Measurements from ENCODE around the gene PRKD2. TPM values are rescaled to one million over a fixed set of nuclear protein-coding genes. Genes with fewer than 3 reads are reported as not detected.

The PRKD2 gene
- total RNA-seq, 1 experiment from 2014 or later = 98.3 TPM

- no peak for DNase-seq
- TF ChIP-seq CTCF (IDR thresholded peaks at IDR 0.05; ENCODE audit: unreplicated experiment) = no peak
- BruUV-seq (replicated peaks) = no TSS peak
- H3K27me3 Mint-ChIP-seq (ENCODE audit: unreplicated experiment) = no peaks in the 10 kb centered on the region
- CTCF ChIA-PET = interaction anchor here (0.8 to 1.0 kb wide), 4 partner anchors 10 to 111 kb away, joined by 3 to 6 read pairs (median 4); no protein-coding TSS in a partner anchor
- intact Hi-C loops (cut with micrococcal nuclease; ENCODE audit: unreplicated experiment) = no loop called here
- H3K4me3 Mint-ChIP-seq (ENCODE audit: low read depth, unreplicated experiment) = no peak overlapping the region
- no peaks in the 10 kb centered on the region for H3K9me3 Mint-ChIP-seq (ENCODE audit: low read depth, unreplicated experiment)
- peaks cover 76% of the 10 kb centered on the region for H3K36me3 Mint-ChIP-seq (ENCODE audit: insufficient read depth, unreplicated experiment)
- H3K27ac Mint-ChIP-seq (ENCODE audit: unreplicated experiment) = no peak overlapping the region
- peaks cover 46% of the 10 kb centered on the region for H3K4me1 Mint-ChIP-seq (ENCODE audit: low read depth, unreplicated experiment)
These were observed 11.3 kb upstream of the PRKD2 start for GRCh38 chr19:46728208-46728607.

GRCh38 chr19:46727757-46728156, 10.8 kb upstream of the PRKD2 start:
- H3K36me3 Mint-ChIP-seq (ENCODE audit: insufficient read depth, unreplicated experiment) = peaks cover 75% of the 10 kb centered on the region
- H3K27ac Mint-ChIP-seq (ENCODE audit: unreplicated experiment) = peak overlapping the region; percentile 8
- CTCF ChIA-PET = no interaction called here
- no peaks in the 10 kb centered on the region for H3K9me3 Mint-ChIP-seq (ENCODE audit: low read depth, unreplicated experiment)
- H3K27me3 Mint-ChIP-seq (ENCODE audit: unreplicated experiment) = no peaks in the 10 kb centered on the region
- no peak overlapping the region for H3K4me3 Mint-ChIP-seq (ENCODE audit: low read depth, unreplicated experiment)
- intact Hi-C loops (cut with micrococcal nuclease; ENCODE audit: unreplicated experiment) = no loop called here
- no peak for TF ChIP-seq CTCF (IDR thresholded peaks at IDR 0.05; ENCODE audit: unreplicated experiment)
- no peak for DNase-seq
- BruUV-seq (replicated peaks) = no TSS peak
- H3K4me1 Mint-ChIP-seq (ENCODE audit: low read depth, unreplicated experiment) = peaks cover 41% of the 10 kb centered on the region

GRCh38 chr19:46726971-46727501, 10.1 kb upstream of the PRKD2 start:
- BruUV-seq (replicated peaks) = no TSS peak
- H3K36me3 Mint-ChIP-seq (ENCODE audit: insufficient read depth, unreplicated experiment) = peaks cover 77% of the 10 kb centered on the region
- CTCF ChIA-PET = interaction anchor here (0.8 kb wide), 1 partner anchor 9 kb away, joined by 5 read pairs; no protein-coding TSS in a partner anchor

GRCh38 chr19:46726551-46726950, 9.6 kb upstream of the PRKD2 start:
- no peak for TF ChIP-seq CTCF (IDR thresholded peaks at IDR 0.05; ENCODE audit: unreplicated experiment)

More at GRCh38 chr19:46726971-46727501, 10.1 kb upstream of the PRKD2 start:
- peak overlapping the region; percentile 8 for H3K27ac Mint-ChIP-seq (ENCODE audit: unreplicated experiment)
- H3K9me3 Mint-ChIP-seq (ENCODE audit: low read depth, unreplicated experiment) = no peaks in the 10 kb centered on the region
- intact Hi-C loops (cut with micrococcal nuclease; ENCODE audit: unreplicated experiment) = no loop called here
- H3K27me3 Mint-ChIP-seq (ENCODE audit: unreplicated experiment) = no peaks in the 10 kb centered on the region
- peak overlapping the region; percentile 26 for H3K4me3 Mint-ChIP-seq (ENCODE audit: low read depth, unreplicated experiment)
- peaks cover 34% of the 10 kb centered on the region for H3K4me1 Mint-ChIP-seq (ENCODE audit: low read depth, unreplicated experiment)
- DNase-seq = no peak
- no peak for TF ChIP-seq CTCF (IDR thresholded peaks at IDR 0.05; ENCODE audit: unreplicated experiment)

More at GRCh38 chr19:46726551-46726950, 9.6 kb upstream of the PRKD2 start:
- Mint-ChIP-seq H3K9me3 (ENCODE audit: low read depth, unreplicated experiment) (no peaks in the 10 kb centered on the region), H3K4me3 (ENCODE audit: low read depth, unreplicated experiment) (no peak overlapping the region), H3K4me1 (ENCODE audit: low read depth, unreplicated experiment) (peaks cover 29% of the 10 kb centered on the region), H3K36me3 (ENCODE audit: insufficient read depth, unreplicated experiment) (peaks cover 76% of the 10 kb centered on the region), H3K27ac (ENCODE audit: unreplicated experiment) (peak overlapping the region; percentile 64), H3K27me3 (ENCODE audit: unreplicated experiment) (no peaks in the 10 kb centered on the region)
- no TSS peak for BruUV-seq (replicated peaks)
- no peak for DNase-seq
- intact Hi-C loops (cut with micrococcal nuclease; ENCODE audit: unreplicated experiment) = no loop called here
- CTCF ChIA-PET = interaction anchor here (0.8 kb wide), 1 partner anchor 8 kb away, joined by 5 read pairs; no protein-coding TSS in a partner anchor

All from Calu3 (cell line).